HG02588 (cell line): Measurements from ENCODE around the gene MSL1.

ENCODE experiments used
- ATAC-seq: cut with Tn5 transposase; IDR thresholded peaks from one replicate; pipeline ENCODE4 v1.9.1; 2021; ENCODE audit warnings: mild to moderate bottlenecking, moderate library complexity; ENCODE audit not compliant: unreplicated experiment

The MSL1 gene

GRCh38 chr17:40121181-40122135, at the start of gene MSL1:
MSL1 (plus strand) TSS chr17:40121971; CDS start chr17:40122613, 642 bp downstream.
- peak; percentile 67 for ATAC-seq

DNA sequence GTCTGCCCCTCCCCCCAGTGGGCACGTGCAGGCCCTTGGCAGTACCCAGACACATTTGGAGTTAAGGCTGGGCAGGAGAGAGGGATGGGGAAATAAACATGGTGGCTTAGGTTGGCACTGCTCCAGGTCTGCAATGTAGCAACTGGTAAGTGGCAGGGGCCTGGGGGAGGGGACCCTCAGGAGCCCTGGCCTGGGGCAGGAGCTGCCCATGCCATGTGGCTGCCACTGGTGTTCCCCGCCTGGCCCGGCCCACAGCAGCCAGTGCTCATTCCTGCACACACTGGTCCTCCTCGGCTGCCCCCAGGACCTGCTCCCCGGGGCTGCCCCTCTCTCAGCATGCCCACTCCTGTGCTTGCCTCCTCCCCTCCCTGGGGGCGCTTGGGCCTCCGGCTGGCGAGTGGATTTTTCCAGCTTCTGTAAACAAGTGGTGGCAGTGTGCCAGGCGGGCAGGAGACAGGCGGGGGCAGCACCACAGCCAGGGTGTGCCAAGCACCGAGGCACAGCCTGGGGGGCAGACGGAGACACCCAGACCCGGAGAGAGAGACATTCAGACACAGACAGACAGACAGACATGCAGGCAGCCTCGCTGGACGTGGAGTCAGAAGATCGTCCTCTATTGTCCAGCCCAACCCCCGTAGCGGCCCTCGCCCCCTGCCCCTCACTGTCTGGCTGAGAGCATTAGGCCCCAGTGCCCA, 49.6 kb upstream of the MSL1 start:
- no peak for ATAC-seq

- no peak for ATAC-seq
Measured at GRCh38 chr17:40072735-40073346, 48.9 kb upstream of the MSL1 start.

- no peak for ATAC-seq
Measured at GRCh38 chr17:40073454-40074174, 48.2 kb upstream of the MSL1 start.

- no peak for ATAC-seq
Measured at GRCh38 chr17:40074175-40074512, 47.6 kb upstream of the MSL1 start.

DNA sequence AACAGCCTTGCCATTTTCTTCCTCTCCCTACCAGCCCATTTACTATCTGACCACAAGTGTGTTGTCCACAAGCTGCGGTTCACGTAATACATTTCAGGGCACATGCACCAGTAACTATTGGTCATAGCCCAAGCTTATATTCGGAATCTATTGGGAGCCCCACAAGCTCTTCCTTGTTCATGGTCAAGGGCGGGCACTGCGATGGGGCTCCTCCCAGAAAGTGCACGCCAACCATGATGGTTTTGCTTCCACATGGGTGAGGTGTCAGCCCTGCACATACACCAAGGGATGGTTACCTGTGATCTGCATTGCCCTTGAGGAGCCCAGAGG, 46.9 kb upstream of the MSL1 start:
- ATAC-seq, result no peak

DNA sequence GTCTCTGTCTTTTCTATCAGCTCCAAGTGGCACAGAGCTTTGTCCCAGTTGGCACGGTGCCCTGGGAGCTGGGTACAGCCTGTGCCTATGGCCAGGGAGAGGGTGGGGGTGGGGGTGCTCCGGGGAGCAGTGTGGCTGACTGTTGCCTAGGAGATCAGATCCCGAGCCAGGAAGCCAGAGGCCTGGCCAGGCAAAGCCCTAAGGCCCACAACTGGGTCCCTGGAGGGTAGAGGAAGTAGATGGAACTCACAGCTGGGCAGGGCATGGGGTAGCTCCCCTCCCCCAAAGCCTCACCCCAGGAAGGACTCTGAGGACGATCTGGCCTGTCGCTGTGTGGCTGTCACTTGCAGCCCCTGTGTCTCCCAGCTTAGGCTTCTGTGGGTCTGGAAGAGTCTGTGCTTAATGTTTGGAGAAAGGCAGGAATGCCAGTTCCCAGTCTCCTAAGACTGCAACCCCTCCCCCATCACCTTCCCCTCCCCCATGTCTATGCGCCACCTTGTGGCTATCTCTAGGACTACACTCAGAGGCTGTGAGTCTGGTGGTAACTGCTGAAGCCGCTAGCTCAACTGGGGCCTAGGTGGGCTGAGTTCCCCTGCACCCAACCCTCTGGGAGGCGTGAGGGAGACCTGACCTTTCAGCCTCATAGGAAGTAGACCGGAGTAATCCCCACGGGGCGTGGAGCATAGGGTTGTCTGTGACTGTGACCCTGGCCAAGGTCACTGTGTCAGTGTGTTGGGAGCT, 46.4 kb upstream of the MSL1 start:
- ATAC-seq, result no peak

DNA sequence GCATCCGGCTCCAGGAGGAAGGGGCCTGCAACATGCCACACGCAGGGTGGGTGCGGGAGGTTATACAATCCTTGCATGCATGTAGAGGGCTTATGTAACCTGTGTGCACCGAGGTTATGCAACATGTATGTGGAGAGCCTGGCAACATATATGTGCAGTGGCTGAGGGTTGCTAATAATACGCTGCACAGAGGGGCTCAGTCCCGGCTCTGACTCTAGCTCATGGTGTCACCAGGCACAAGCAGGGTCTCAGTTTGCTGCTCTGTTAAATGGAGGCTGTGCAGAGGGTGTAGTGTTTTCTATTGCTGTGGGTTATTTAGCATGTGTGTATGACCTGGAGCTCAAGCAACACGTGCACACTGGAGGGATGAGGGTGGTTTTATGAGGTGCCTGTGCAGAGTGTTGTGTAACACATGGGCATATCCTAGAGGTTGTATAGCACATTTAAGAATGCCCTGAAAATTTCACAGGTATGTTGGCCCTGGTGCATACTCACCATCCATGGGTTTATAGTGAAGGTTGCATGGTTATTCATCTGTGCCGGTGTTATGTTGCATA, 45.8 kb upstream of the MSL1 start:
- no peak for ATAC-seq

GRCh38 chr17:40076591-40076990, 45.2 kb upstream of the MSL1 start:
- ATAC-seq, result no peak

DNA sequence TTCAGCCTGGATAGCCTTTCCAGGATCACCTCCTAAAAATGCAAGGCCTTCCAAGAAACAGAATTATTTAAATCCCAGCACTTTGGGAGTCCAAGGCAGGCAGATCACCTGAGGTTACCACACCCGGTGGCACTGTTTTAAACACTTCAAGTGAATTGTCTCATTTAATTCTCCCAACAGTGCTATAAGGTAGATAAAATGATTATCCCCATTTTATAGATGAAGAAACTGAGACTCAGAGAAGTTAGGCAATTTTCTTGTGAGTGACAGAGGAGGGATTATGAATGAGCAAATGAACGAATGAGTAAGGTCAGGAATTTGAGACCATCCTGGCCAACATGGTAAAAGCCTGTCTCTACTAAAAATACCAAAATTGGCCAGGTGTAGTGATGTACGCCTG, 42.2 kb upstream of the MSL1 start:
- no peak for ATAC-seq

DNA sequence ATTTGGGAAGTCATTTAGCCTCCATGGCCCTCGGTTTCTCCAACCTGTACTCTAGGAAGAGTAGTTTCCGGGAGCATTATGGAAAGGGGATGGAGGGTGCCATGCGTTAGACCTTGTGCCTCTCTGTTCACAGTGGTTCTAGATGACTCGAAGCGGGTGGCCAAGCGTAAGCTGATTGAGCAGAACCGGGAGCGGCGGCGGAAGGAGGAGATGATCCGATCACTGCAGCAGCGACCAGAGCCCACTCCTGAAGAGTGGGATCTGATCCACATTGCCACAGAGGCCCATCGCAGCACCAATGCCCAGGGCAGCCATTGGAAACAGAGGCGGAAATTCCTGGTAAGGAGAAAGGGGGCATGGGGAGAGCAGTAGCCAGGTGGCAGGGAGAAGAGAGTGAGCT, 37.3 kb upstream of the MSL1 start:
- no peak for ATAC-seq

DNA sequence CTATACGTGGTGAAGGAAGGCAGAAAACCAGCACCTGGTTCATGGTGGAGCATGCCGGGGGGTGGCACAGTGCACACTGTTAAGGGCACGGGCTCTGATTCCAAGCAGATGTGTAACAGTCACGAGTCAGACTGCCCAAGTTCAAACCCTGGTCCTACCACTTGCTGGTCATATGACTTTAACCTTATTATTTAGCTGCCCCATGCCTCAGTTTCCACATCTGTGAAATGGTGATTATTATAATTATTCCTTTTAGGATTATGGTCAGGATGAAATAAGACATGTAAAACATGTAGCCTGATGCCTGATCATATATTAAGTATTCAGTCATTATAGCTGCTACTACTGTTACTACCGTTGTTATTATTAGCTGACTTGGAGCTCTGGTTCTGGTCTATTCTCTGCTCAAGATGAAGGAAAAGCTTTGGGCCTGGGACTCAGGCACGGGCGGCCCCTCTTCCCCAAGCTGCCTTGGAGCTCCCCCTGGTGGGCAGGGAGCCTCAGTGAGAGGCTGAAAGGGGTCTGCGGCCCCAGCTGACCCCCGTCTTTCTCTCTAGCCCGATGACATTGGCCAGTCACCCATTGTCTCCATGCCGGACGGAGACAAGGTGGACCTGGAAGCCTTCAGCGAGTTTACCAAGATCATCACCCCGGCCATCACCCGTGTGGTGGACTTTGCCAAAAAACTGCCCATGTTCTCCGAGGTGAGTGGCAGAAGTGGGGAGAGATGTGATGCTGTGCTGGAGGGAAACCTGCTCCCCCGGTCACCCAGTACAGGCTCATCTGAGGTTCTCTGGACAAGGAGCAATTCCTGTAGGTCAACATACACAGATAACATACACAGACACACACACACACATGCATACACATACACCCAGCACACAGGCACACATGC, 35.4 kb upstream of the MSL1 start:
- ATAC-seq, result no peak

- ATAC-seq, result no peak
Measured at GRCh38 chr17:40087049-40087794, 34.5 kb upstream of the MSL1 start.

GRCh38 chr17:40087903-40088718, 33.7 kb upstream of the MSL1 start:
- ATAC-seq, result no peak

DNA sequence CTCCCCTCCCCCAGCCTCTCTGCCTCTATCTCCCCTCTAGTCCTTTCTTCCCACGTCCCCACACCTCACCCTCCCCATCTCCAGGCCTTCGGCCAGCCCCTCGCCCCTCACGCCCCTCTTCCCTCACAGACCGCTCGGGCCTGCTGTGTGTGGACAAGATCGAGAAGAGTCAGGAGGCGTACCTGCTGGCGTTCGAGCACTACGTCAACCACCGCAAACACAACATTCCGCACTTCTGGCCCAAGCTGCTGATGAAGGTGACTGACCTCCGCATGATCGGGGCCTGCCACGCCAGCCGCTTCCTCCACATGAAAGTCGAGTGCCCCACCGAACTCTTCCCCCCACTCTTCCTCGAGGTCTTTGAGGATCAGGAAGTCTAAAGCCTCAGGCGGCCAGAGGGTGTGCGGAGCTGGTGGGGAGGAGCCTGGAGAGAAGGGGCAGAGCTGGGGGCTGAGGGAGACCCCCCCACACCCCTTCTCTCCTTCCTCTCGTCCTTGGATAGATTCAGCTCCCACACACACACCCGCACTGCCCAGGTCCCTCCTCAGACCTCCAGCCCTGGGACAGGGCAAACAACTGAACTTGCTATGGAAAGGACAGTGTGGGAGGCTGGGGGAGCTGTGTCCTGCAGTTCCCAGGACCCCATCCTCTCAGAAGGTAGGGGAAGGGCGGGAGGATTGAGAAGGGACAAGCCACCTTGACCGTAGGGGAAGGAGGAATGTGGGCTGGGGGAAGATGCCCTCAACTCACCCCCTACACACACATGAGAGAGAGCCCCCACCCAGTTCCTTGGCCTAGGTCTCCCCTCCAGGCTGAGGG, 32.5 kb upstream of the MSL1 start:
- no peak for ATAC-seq

DNA sequence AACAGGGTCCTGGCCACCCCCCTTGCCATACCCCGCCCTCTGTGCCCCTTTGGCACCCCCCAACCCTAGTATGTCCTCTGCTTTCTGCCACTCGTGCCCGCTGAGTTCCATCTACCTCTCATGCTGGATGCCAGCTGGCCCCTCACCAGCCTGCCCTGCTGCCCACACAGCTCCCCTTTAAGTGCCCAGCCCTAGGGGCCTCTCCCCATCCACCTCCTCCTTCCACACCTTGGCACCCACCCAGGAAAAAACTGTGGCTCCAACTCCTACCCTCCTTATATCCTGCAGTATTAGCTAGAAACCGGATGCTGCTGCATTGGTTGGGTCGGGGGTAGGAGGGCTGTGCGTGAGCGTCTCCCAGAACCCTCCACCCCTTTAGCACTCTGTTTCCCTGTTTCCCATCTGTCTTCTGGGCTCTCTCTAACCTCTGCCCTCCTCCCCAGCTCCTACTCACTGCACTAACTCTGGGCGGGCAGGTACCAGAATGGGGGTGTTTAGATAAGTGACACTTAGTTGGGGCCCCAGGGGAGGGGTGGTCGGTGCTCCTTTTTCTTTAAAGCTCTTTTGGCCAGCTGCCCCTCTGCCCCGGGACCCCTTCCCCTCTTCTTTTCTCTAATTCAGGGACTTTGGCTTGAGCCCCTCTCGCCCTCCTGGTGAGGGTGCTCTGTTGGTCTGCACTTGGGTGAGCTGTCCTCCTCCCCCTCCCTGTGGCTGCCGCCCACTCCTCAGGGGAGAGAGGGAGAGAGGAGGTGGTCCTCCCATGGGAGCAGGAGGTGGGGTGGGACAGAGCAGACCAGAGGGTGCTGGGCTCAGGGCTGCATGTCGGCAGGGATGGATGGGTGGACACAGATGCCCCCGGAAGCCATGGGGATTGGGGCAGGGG, 31.3 kb upstream of the MSL1 start:
- no peak for ATAC-seq
